ENCODE measurements around the gene UBE2J2.

- TF ChIP-seq POLR2A (IDR thresholded peaks at IDR 0.05; ENCODE audit: low read depth, low read length) (no peak), TAF1 (IDR thresholded peaks at IDR 0.05; ENCODE audit: borderline replicate concordance, low read depth, low read length) (no peak), POLR2AphosphoS5 (IDR thresholded peaks at IDR 0.05; ENCODE audit: low read depth, low read length) (no peak)
Measured at GRCh38 chr1:1274299-1274930, 761 bp upstream of the UBE2J2 start.
